HG02870 (cell line): Measurements from ENCODE around the gene LRSAM1.

Source experiments
- ATAC-seq: cut with Tn5 transposase; IDR thresholded peaks from one replicate; pipeline ENCODE4 v1.9.1; 2021; ENCODE audit warnings: mild to moderate bottlenecking, moderate library complexity; ENCODE audit not compliant: unreplicated experiment

Gene LRSAM1

GRCh38 chr9:127529671-127530070 lies 78.4 kb downstream of the LRSAM1 start:
- ATAC-seq: no peak

- no peak for ATAC-seq
These were observed 79.1 kb downstream of the LRSAM1 start for GRCh38 chr9:127530206-127530941.

- ATAC-seq: no peak
These were observed 80.4 kb downstream of the LRSAM1 start for GRCh38 chr9:127531676-127532075.

- ATAC-seq: no peak
These were observed 83.1 kb downstream of the LRSAM1 start for GRCh38 chr9:127534250-127534906.

- ATAC-seq: no peak
These were observed 83.6 kb downstream of the LRSAM1 start for GRCh38 chr9:127534931-127535330.

- no peak for ATAC-seq
These were observed 84.1 kb downstream of the LRSAM1 start for GRCh38 chr9:127535396-127535795.

GRCh38 chr9:127535834-127536233 lies 84.5 kb downstream of the LRSAM1 start:
- ATAC-seq: no peak

- ATAC-seq: no peak
These were observed 85.2 kb downstream of the LRSAM1 start for GRCh38 chr9:127536499-127536898.

- ATAC-seq: no peak
These were observed 85.7 kb downstream of the LRSAM1 start for GRCh38 chr9:127537014-127537413.

GRCh38 chr9:127537792-127538191 lies 86.5 kb downstream of the LRSAM1 start:
- no peak for ATAC-seq

- no peak for ATAC-seq
These were observed 87.5 kb downstream of the LRSAM1 start for GRCh38 chr9:127538849-127539258.

- ATAC-seq: no peak
These were observed 88.1 kb downstream of the LRSAM1 start for GRCh38 chr9:127539259-127539981.

- no peak for ATAC-seq
These were observed 88.8 kb downstream of the LRSAM1 start for GRCh38 chr9:127539982-127540663.

GRCh38 chr9:127540664-127541041 lies 89.3 kb downstream of the LRSAM1 start:
- ATAC-seq: no peak

- no peak for ATAC-seq
These were observed 89.9 kb downstream of the LRSAM1 start for GRCh38 chr9:127541176-127541575.

GRCh38 chr9:127541865-127542264 lies 90.6 kb downstream of the LRSAM1 start:
- ATAC-seq: no peak

GRCh38 chr9:127543221-127543620 lies 91.9 kb downstream of the LRSAM1 start:
- no peak for ATAC-seq

GRCh38 chr9:127543973-127544533 lies 92.7 kb downstream of the LRSAM1 start:
- ATAC-seq: no peak

GRCh38 chr9:127545196-127546124 lies 94.2 kb downstream of the LRSAM1 start:
- no peak for ATAC-seq
